Peyer's patch (tissue), 4 donors: ENCODE measurements around the gene YDJC. TPM values are rescaled to one million over a fixed set of nuclear protein-coding genes. Genes with fewer than 3 reads are reported as not detected.
"Not testable (repeated sequence)": the region's sequence is repeated elsewhere in the genome, so short reads cannot be mapped to it uniquely, and the experiment has no call there.

Experiments used
- DNase-seq, 3 donors: peaks; one replicate each; pipeline ENCODE4 v3.0.0-alpha.2; 2017 to 2019
- H3K27ac ChIP-seq, 4 donors: fragments of 200-600 bp; sonication (generic); one replicate each; pipeline ENCODE4 v1.5.1; 2016 to 2019
- H3K27me3 ChIP-seq, 2 donors: fragments of 200-600 bp; sonication (generic); one replicate each; pipeline ENCODE4 v1.5.1; 2019
- H3K36me3 ChIP-seq, 3 donors: fragments of 200-600 bp; sonication (generic); one replicate each; pipeline ENCODE4 v1.5.1; 2016 to 2019
- H3K4me1 ChIP-seq, 4 donors: fragments of 200-600 bp; sonication (generic); one replicate each; pipeline ENCODE4 v1.5.1; 2016 to 2019
- H3K4me3 ChIP-seq, 4 donors: fragments of 200-600 bp; sonication (generic); 1 replicate in 3 of 4; 2 replicates in 1 of 4; pipeline ENCODE4 v1.5.1; 2016 to 2019; ENCODE audit warnings: mild to moderate bottlenecking in 1 of 4
- H3K9me3 ChIP-seq, 4 donors: fragments of 200-600 bp; sonication (generic); one replicate each; pipeline ENCODE4 v1.5.1; 2016 to 2019; ENCODE audit warnings: mild to moderate bottlenecking in 1 of 4
- POLR2A ChIP-seq, 2 donors: fragments of 450-650 bp; IDR thresholded peaks; one replicate each; pipeline ENCODE4 v1.5.1; 2017; ENCODE audit warnings: antibody characterized with exemption in 2 of 2, mild to moderate bottlenecking in 2 of 2, moderate library complexity in 2 of 2
- total RNA-seq, 4 donors: library from RNA; depleted of rRNA; stranded (reverse); fragments of >200 nt; gene quantifications; one replicate each; pipeline ENCODE4 v1.1.0, GENCODE V29; 2016
- TF ChIP-seq, protein P1 (sequence below), 6 experiments: fragments of 450-650 bp in 4 of 6; fragments of 200-600 bp in 2 of 6; sonication (generic) in 1 of 6; IDR thresholded peaks; one replicate each; pipeline ENCODE4 v1.5.1; 2017 to 2019; ENCODE audit warnings: antibody characterized with exemption in 6 of 6, mild to moderate bottlenecking in 3 of 6, moderate library complexity in 1 of 6

Gene YDJC, protein sequence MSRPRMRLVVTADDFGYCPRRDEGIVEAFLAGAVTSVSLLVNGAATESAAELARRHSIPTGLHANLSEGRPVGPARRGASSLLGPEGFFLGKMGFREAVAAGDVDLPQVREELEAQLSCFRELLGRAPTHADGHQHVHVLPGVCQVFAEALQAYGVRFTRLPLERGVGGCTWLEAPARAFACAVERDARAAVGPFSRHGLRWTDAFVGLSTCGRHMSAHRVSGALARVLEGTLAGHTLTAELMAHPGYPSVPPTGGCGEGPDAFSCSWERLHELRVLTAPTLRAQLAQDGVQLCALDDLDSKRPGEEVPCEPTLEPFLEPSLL
- total RNA-seq: 10 to 100 TPM; 36.3 to 54.2 (median 38.8) TPM

DNA sequence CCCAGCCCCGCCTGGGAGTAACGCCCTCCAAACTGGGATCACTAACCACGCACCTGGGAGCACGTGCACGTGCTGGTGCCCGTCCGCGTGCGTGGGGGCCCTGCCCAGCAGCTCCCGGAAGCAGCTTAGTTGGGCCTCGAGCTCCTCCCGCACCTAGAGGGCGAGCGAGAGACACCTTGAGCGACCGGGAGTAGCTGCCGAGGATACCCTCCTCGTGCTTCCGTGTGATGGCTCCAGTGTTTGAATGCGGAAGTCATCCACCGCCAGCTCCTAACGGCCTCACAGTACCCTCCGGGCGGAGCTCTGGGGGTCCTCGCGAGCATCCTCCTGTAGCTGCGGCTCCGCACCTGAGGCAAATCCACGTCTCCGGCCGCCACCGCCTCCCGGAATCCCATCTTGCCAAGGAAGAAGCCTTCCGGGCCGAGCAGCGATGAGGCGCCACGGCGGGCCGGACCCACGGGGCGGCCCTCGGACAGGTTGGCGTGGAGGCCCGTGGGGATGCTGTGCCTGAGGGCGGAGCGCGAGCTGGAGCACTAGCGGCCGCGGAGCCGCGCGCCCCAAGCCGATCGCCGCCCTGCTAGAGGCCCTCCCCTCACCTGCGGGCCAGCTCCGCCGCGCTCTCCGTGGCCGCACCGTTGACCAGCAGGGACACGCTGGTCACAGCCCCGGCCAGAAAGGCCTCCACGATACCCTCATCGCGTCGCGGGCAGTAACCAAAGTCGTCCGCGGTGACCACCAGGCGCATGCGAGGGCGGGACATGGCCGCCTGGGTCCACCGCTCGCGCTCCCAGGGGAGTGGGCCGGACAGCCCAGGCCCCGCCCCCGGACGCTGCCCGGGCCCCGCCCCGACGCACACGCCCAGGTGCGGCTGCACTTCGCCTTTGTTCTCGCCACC, at the start of gene YDJC:
Gene YDJC (minus strand): TSS at position 768 of the 895 bp plus-strand sequence. CDS start 8 bp downstream, at position 760.
- Histone ChIP-seq H3K4me3 (peak within 1 kb of the TSS; percentile 84 to 98 (median 90)), H3K9me3 (no peaks in the 10 kb centered on the region), H3K36me3 (peaks cover 0 to 14% (median 0%) of the 10 kb centered on the region in 3 donors), H3K27ac (peak within 1 kb of the TSS; percentile 78 to 97 (median 88)), H3K27me3 (no peaks in the 10 kb centered on the region), H3K4me1 (peaks cover 0 to 16% (median 10%) of the 10 kb centered on the region in 4 donors)
- peak; percentile 62 to 65 for TF ChIP-seq POLR2A (IDR thresholded peaks at IDR 0.05)
- TF ChIP-seq, protein P1, sequence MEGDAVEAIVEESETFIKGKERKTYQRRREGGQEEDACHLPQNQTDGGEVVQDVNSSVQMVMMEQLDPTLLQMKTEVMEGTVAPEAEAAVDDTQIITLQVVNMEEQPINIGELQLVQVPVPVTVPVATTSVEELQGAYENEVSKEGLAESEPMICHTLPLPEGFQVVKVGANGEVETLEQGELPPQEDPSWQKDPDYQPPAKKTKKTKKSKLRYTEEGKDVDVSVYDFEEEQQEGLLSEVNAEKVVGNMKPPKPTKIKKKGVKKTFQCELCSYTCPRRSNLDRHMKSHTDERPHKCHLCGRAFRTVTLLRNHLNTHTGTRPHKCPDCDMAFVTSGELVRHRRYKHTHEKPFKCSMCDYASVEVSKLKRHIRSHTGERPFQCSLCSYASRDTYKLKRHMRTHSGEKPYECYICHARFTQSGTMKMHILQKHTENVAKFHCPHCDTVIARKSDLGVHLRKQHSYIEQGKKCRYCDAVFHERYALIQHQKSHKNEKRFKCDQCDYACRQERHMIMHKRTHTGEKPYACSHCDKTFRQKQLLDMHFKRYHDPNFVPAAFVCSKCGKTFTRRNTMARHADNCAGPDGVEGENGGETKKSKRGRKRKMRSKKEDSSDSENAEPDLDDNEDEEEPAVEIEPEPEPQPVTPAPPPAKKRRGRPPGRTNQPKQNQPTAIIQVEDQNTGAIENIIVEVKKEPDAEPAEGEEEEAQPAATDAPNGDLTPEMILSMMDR (IDR thresholded peaks at IDR 0.05): peak; percentile 44 to 95 (median 64)
- DNase-seq: peak; percentile 96 to 98 (median 97)

- Histone ChIP-seq H3K9me3 (no peaks in the 10 kb centered on the region), H3K4me3 (no peak overlapping the region), H3K27ac (no peak overlapping the region), H3K4me1 (no peaks in the 10 kb centered on the region), H3K36me3 (peaks cover 0 to 49% (median 0%) of the 10 kb centered on the region in 3 donors), H3K27me3 (no peaks in the 10 kb centered on the region)
- TF ChIP-seq, protein P1 (IDR thresholded peaks at IDR 0.05): no peak
- TF ChIP-seq POLR2A (IDR thresholded peaks at IDR 0.05): no peak
- no peak for DNase-seq
Observed at GRCh38 chr22:21679383-21679782, 49.6 kb upstream of the YDJC start.

GRCh38 chr22:21678842-21679241, 49.0 kb upstream of the YDJC start:
- H3K27me3 ChIP-seq, H3K4me1 ChIP-seq, DNase-seq, H3K4me3 ChIP-seq, H3K9me3 ChIP-seq, H3K27ac ChIP-seq: not testable (repeated sequence)
- H3K36me3 ChIP-seq: peaks cover 0 to 52% (median 0%) of the 10 kb centered on the region in 3 donors

GRCh38 chr22:21677606-21678443, 48.0 kb upstream of the YDJC start:
- peaks cover 0 to 54% (median 0%) of the 10 kb centered on the region in 3 donors for H3K36me3 ChIP-seq
- no peak overlapping the region for H3K4me3 ChIP-seq
- H3K9me3 ChIP-seq: no peaks in the 10 kb centered on the region
- TF ChIP-seq, protein P1 (IDR thresholded peaks at IDR 0.05): no peak
- no peak for TF ChIP-seq POLR2A (IDR thresholded peaks at IDR 0.05)
- no peaks in the 10 kb centered on the region for H3K27me3 ChIP-seq
- no peak for DNase-seq
- no peaks in the 10 kb centered on the region for H3K4me1 ChIP-seq
- no peak overlapping the region for H3K27ac ChIP-seq

DNA sequence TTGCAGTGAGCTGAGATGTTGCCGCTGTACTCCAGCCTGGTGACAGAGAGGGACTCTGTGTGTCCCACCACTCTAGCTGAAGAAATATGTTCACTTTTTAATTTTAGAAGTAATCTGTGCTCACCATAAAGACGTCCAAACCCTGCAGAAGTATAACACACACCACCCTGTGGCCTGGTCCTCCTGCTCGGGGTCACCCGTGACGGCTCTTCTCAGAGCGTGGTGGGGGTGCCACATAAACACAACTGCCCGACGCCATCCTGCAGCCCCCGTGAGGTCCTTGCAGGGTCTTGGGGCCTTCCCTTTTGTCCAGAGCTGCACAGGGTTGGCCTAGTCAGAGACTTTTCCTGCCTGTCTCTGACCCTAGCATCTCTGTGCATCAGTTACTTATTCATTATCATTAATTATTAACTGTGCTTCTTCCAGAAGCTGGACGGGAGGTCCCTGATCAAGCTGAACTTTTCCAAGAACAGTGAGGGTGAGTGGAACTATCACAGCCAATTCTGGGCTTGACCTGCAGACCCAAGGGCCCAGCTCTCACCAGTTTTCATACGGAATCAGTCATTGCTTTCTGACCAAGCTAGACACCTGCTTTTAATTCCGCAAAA, 44.9 kb upstream of the YDJC start:
- Histone ChIP-seq H3K4me1 (no peaks in the 10 kb centered on the region), H3K4me3 (no peak overlapping the region), H3K27ac (no peak overlapping the region), H3K36me3 (peaks cover 0 to 62% (median 0%) of the 10 kb centered on the region in 3 donors), H3K27me3 (no peaks in the 10 kb centered on the region), H3K9me3 (no peaks in the 10 kb centered on the region)
- no peak for DNase-seq
- TF ChIP-seq, protein P1 (IDR thresholded peaks at IDR 0.05): no peak
- TF ChIP-seq POLR2A (IDR thresholded peaks at IDR 0.05): no peak
